ENCODE data around the gene RPS6KB1.

- TF ChIP-seq CTCF (IDR thresholded peaks at IDR 0.05) (no peak), POLR2A (IDR thresholded peaks at IDR 0.05) (no peak)
Observed at GRCh38 chr17:59858167-59858816, 34.6 kb upstream of the RPS6KB1 start.
